Measurements from ENCODE around the gene ABI1.
"Not testable (repeated sequence)": the region's sequence is repeated elsewhere in the genome, so short reads cannot be mapped to it uniquely, and the experiment has no call there.

ABI1 gene

GRCh38 chr10:26860443-26861204, at the start of gene ABI1:
Gene ABI1, minus strand, starts transcription at chr10:26860958. Its CDS starts 95 bp downstream, at chr10:26860863.
- in situ Hi-C loops (cut with MboI; ENCODE audit: low sequenced_read_pairs), result loop anchor here (10.0 kb wide), 1 partner anchor 526 kb away; no protein-coding TSS in a partner anchor

DNA sequence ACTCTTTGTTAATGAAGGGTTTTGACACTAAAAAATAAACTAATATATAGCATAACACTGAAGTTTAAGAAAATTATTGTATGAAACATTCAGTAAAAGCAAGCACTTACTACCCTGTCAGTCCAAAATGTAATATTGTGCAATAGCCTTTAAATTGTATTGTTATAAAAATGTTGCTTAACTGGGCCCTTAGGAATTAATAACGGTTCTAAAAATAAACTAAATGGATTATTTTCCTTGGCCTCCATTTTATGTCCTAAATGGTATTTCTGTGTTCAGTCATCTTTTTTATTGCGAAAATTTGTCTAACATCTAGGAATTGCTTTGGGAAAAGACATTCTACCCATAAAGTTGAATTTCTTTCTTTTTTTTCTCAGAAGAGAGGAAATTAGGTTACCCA, 49.0 kb upstream of the ABI1 start:
- in situ Hi-C loops (cut with MboI; ENCODE audit: low sequenced_read_pairs), result no loop called here

- in situ Hi-C loops (cut with MboI; ENCODE audit: low sequenced_read_pairs), result not testable (repeated sequence)
These were observed 44.6 kb upstream of the ABI1 start for GRCh38 chr10:26905253-26905781.

GRCh38 chr10:26903431-26904217, 42.9 kb upstream of the ABI1 start:
- in situ Hi-C loops (cut with MboI; ENCODE audit: low sequenced_read_pairs), result no loop called here

DNA sequence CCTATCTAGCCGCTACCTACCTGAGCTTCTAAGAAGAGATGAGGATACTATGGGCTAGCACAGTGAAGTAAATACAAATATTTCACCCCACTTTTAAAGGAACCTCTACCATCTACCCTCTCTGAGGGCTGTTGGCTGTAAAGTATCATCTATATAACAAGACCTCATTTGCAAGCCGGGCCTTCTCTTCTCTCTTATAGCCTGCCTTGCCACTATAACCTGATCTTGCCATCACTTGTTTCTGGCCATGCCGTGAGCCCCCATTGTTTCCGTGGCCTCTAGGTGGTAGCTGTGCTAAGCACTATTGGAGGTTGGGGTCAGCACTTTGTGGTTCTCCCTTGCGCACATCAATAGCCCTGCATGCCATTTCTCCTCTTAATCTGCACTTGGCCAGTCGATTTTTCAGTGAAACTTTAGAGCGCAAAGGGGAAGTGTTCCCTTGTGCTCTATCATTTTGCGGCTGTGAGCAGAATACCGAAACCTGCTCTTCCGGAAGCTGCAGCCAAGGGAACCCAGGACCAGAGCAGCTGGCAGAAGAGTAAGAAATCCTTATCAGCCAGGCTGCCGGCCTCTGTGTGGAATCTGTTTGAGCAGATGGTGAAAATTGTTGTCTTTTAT, 31.7 kb upstream of the ABI1 start:
- in situ Hi-C loops (cut with MboI; ENCODE audit: low sequenced_read_pairs), result loop anchor here (5.0 kb wide), 1 partner anchor 465 kb away; no protein-coding TSS in a partner anchor

GRCh38 chr10:26890956-26891355, 30.2 kb upstream of the ABI1 start:
- in situ Hi-C loops (cut with MboI; ENCODE audit: low sequenced_read_pairs), result loop anchor here (5.0 kb wide), 1 partner anchor 466 kb away; no protein-coding TSS in a partner anchor

DNA sequence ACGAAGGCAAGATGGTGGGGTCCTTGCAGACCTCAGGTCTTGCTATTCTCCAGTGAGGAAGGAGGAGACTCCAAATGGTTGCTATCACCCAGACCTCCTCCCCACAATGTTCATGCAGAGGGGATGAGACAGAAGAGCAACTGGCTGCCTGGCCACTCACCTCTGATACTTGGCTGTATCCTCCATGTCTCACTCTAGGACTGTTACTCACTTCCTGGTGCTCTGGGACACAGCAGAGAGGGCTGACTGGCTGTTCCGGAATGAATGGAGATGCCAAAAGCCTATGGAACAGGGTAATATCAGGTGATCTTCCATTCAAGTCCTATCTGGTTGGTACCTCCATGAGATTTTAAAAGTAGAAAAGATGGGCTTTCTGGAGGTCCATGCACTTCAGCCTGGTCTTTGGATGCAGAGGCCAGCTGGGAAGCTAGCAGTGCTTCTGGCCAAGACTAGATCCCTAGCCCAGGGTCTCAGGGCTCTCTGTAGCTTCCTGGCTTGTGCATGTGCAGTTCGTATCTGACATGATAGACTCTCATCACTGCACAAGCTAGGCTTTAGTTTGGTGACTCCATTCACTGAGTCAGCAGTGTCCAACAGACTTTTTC, 27.0 kb upstream of the ABI1 start:
- in situ Hi-C loops (cut with MboI; ENCODE audit: low sequenced_read_pairs), result no loop called here

GRCh38 chr10:26881600-26882331, 21.0 kb upstream of the ABI1 start:
- in situ Hi-C loops (cut with MboI; ENCODE audit: low sequenced_read_pairs), result no loop called here

- in situ Hi-C loops (cut with MboI; ENCODE audit: low sequenced_read_pairs), result loop anchor here (10.0 kb wide), 1 partner anchor 155 kb away; no protein-coding TSS in a partner anchor
These were observed 19.0 kb upstream of the ABI1 start for GRCh38 chr10:26879744-26880143.

DNA sequence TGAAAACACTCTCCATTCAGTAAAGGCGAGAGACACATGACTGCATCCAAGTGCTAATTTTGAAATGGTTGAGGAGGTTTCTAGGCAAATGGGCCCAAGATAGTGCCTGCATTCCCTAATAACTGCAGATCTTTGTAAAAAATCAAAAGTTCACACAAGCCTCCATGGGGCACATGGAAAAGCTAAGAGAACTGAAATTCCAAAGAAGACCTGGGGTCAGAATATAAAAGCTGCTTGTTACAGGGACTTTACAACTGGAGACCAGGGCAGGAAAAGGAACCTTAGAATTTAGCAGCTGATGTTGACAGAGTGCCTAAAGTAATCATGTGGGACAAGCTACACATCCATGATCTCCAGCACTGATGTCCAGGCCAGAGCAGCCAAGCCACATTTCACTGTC, 10.0 kb upstream of the ABI1 start:
- in situ Hi-C loops (cut with MboI; ENCODE audit: low sequenced_read_pairs), result loop anchor here (10.0 kb wide), 1 partner anchor 146 kb away; no protein-coding TSS in a partner anchor

GRCh38 chr10:26869528-26869927, 8.8 kb upstream of the ABI1 start:
- in situ Hi-C loops (cut with MboI; ENCODE audit: low sequenced_read_pairs), result loop anchor here (10.0 kb wide), 1 partner anchor 535 kb away; no protein-coding TSS in a partner anchor

- in situ Hi-C loops (cut with MboI; ENCODE audit: low sequenced_read_pairs), result loop anchor here (10.0 kb wide), 1 partner anchor 529 kb away; no protein-coding TSS in a partner anchor
These were observed 2.8 kb upstream of the ABI1 start for GRCh38 chr10:26863351-26864076.

DNA sequence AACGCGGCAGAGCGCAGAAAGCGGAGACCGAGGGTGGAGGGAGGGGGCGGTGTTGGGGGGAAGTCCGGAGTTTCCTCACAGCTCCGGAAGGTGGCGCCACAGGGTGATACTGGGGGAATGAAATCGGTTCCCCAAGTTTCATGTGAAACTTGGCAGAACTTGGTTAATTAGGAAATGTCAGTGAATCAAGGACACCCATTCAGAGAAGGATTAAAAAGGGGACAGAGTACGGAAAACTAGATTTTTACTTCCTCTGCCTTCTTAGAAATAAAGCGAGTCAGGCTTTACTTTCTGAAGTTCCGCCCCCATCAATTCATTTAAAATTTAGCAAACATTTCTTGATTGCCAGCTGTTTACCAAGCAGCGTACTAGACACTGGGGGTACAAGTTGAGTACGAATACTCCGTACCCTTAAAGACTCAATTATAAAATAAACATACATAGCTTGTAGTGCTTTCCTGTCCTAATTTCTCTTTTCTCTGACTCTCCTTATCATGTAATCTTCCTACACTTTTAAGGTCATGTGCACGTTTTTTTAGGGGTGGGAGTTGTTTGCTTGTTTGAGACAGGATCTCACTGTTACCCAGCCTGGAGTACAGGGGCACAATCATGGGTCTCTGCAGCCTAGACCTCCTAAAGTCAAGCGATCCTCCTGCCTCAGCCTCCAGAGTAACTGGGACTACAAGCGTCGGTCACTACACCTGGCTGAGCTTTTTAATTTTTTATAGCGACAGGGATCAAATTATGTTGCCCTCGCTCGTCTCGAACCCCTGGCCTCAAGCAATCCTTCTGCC, 644 bp upstream of the ABI1 start:
- in situ Hi-C loops (cut with MboI; ENCODE audit: low sequenced_read_pairs), result loop anchor here (10.0 kb wide), 1 partner anchor 527 kb away; no protein-coding TSS in a partner anchor

GRCh38 chr10:26860102-26860442, 686 bp downstream of the ABI1 start:
- in situ Hi-C loops (cut with MboI; ENCODE audit: low sequenced_read_pairs), result loop anchor here (10.0 kb wide), 1 partner anchor 525 kb away; no protein-coding TSS in a partner anchor

DNA sequence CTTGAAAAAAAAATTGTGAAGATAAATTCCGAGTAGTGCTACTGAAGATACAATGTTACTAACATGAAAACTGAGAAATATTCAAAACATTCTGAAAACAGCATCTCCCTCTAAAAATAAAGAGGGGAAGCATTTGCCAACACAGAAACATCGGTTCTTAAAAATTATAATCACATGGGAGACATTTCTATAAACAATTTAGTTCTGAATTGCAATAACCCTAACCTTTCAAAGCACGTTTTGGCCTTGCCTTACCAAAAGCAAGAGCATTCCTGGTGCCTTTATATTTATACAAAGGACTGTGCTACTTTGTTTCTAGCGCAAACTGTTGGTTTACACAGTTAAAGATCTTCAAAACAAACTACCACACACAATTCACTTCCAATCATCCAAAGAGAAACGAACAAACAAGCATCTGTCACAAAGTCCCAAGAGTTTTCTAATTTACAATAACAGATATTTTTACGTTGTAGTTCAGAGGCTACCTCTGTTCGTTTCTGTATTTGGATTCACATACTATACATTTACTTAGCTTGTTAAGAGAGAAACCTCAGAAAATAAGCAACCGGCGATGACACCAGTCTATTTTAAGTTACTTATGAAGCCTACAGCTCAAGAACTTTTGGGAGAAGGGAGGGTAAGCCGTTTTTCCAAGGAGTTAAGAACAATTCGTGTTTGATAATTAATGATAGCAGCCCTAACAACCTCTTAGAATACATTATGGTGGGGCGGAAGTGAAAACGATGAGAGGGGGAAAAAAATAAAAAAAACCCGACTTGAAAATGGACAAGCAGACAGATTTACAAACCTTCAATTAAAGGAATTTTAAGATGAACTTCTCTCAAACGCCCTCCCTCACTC, 1.3 kb downstream of the ABI1 start:
- in situ Hi-C loops (cut with MboI; ENCODE audit: low sequenced_read_pairs), result loop anchor here (10.0 kb wide), 1 partner anchor 525 kb away; no protein-coding TSS in a partner anchor

DNA sequence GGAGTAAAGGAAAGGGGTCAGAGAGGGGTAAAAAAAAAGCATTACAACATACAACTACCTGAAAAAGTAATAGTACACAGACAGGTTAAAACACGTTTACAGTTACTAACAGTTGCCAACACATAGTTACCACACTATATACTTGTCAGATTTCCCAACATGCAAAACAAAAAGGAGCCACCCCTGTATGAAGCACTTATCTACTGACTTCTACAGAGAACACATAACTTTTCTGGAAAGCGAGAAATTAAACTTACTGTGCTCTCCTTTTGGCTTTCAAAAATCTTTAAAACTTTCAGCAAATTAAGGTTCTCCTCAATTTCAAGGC, 2.1 kb downstream of the ABI1 start:
- in situ Hi-C loops (cut with MboI; ENCODE audit: low sequenced_read_pairs), result no loop called here

DNA sequence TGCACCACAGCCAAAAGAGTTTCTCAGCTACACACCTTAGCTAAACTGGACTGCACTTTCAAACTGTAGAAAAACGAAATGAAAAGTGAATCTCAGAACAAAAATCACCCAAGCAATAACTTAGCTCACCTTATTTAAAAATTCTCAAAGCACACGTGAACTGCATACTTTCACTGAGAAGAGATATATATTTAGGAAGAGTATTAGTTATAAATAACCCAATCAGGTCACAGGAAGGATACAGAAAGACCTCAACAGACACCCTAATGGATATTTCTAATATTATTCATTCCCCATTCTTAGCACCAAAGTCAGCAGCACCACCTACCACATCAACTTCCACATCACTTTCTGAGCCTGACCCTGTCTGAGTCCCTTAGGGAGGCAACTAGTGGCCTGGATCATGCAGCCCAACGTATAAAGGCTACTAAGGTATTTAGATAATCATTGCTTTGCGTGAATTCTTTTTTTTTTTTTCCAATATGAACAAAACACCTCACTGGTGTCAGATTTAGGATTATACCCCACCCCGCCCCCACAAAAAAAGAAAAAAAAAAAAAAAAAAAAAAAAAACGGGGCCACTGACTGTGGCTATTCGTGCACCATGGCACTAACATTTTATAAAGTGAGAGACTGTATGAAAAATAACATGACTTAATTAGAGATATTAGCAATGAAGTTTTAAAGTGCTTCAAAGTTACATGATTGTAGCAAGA, 2.6 kb downstream of the ABI1 start:
- in situ Hi-C loops (cut with MboI; ENCODE audit: low sequenced_read_pairs), result no loop called here

Measured in HL-60/S4 (cell line).